ENCODE measurements around the gene BDKRB1.

Gene BDKRB1

DNA sequence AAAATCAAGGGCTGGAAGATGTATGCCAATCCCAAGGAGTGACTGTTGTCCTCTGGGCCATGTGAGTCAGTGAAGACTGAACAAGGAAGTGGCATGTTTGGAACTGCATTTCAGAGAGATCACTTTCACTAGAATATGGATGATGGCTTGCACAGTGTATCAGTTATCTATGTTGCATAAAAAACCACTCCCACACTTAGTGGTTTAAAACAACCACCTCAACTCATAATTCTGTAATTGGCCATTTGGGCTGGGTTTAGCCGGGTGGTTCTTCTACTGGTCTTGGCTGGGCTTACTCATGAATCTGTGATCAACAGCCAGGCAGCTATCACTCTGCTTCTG, 15.4 kb downstream of the BDKRB1 start:
- DNase-seq, result no peak
- no peaks in the 10 kb centered on the region for H3K36me3 ChIP-seq
- H3K27me3 ChIP-seq (ENCODE audit: insufficient read depth, low read depth, severe bottlenecking), result no peaks in the 10 kb centered on the region
- TF ChIP-seq, protein P1, sequence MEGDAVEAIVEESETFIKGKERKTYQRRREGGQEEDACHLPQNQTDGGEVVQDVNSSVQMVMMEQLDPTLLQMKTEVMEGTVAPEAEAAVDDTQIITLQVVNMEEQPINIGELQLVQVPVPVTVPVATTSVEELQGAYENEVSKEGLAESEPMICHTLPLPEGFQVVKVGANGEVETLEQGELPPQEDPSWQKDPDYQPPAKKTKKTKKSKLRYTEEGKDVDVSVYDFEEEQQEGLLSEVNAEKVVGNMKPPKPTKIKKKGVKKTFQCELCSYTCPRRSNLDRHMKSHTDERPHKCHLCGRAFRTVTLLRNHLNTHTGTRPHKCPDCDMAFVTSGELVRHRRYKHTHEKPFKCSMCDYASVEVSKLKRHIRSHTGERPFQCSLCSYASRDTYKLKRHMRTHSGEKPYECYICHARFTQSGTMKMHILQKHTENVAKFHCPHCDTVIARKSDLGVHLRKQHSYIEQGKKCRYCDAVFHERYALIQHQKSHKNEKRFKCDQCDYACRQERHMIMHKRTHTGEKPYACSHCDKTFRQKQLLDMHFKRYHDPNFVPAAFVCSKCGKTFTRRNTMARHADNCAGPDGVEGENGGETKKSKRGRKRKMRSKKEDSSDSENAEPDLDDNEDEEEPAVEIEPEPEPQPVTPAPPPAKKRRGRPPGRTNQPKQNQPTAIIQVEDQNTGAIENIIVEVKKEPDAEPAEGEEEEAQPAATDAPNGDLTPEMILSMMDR (IDR thresholded peaks at IDR 0.05; ENCODE audit: low read depth, low read length), result no peak
- H3K4me3 ChIP-seq (ENCODE audit: low read depth, low read length), result no peak overlapping the region
- H3K27ac ChIP-seq, result no peak overlapping the region
- peaks cover 11% of the 10 kb centered on the region for H3K9me3 ChIP-seq (ENCODE audit: severe bottlenecking)

DNA sequence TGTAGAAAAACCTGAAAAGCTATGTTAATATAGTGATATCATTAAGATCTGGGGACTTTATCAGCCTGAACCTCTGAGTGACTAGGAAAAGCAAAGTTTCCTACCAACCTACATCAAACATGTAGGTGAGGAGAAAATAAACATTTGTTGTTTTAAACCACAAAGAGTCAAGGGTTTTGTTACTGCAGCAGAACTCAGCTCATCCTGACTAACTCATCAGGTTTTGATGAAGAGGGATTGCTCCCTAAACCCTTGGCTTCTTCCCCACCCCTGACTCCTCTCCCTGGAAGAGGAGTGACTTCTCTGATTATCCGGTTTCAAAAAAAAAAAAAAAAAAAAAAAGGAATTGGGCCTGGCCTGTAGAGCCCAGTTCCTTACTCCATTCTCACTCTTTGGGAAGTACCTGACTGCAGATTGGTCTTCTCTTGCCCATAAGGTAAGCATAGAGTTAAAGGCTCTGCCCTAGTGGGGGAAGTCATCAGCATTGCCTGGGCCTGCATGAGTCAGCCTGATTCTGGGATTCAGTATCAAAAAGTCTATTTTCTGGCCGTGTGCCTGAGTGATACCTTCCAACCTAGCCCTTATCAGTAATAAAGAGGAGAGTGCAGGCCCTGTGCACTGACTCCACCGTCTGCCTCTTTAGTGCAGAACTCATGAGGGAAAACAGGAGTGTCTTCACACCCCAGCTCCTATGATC, 16.9 kb downstream of the BDKRB1 start:
- H3K4me3 ChIP-seq (ENCODE audit: low read depth, low read length), result no peak overlapping the region
- no peaks in the 10 kb centered on the region for H3K36me3 ChIP-seq
- H3K27ac ChIP-seq, result no peak overlapping the region
- H3K9me3 ChIP-seq (ENCODE audit: severe bottlenecking), result peaks cover 15% of the 10 kb centered on the region
- H3K27me3 ChIP-seq (ENCODE audit: insufficient read depth, low read depth, severe bottlenecking), result no peaks in the 10 kb centered on the region
- TF ChIP-seq, protein P1 (IDR thresholded peaks at IDR 0.05; ENCODE audit: low read depth, low read length), result no peak
- no peak for DNase-seq

DNA sequence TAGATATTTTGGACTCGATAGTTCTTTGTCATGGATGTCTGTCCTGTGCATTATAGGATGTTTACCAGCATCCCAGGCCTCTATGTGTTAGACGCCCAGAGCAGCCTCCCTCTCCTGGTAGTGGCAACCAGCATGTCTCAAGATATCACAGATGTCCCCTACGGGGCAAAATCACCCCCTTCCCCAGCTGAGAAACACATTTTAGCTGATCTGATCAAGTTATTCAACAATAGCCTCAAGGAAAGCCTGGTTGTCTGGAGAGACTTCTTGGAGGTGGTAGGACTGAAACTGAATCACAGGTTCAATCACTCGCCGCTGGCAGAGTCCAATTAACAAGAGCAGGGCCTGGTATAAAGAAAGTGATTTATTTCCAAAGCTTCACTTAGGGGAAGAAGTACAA, 17.6 kb downstream of the BDKRB1 start:
- H3K9me3 ChIP-seq (ENCODE audit: severe bottlenecking), result peaks cover 15% of the 10 kb centered on the region
- TF ChIP-seq, protein P1 (IDR thresholded peaks at IDR 0.05; ENCODE audit: low read depth, low read length), result no peak
- H3K27me3 ChIP-seq (ENCODE audit: insufficient read depth, low read depth, severe bottlenecking), result no peaks in the 10 kb centered on the region
- no peaks in the 10 kb centered on the region for H3K36me3 ChIP-seq
- H3K27ac ChIP-seq, result no peak overlapping the region
- no peak overlapping the region for H3K4me3 ChIP-seq (ENCODE audit: low read depth, low read length)
- no peak for DNase-seq

DNA sequence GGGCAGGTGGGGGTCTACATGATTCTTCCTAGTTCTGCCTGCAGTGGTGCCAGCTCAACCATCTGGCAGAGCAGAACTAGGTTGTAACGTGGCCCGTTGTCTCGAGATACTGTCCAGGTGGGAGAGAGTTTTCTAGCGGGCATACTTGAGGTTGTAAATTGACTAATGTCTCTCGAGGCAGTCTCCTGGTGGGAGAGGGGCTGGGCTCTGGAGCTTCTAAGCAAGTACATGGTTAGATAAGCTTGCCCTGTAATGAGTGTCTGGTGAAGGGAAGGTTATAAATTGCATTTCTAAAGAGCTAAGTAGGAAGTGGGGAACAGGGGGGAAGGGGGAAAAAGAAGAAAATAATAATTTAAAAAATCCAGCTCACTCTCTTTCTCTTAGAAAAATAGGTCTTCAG, 18.1 kb downstream of the BDKRB1 start:
- Histone ChIP-seq H3K27me3 (ENCODE audit: insufficient read depth, low read depth, severe bottlenecking) (no peaks in the 10 kb centered on the region), H3K9me3 (ENCODE audit: severe bottlenecking) (peaks cover 15% of the 10 kb centered on the region), H3K4me3 (ENCODE audit: low read depth, low read length) (no peak overlapping the region), H3K27ac (no peak overlapping the region), H3K36me3 (no peaks in the 10 kb centered on the region)
- TF ChIP-seq, protein P1 (IDR thresholded peaks at IDR 0.05; ENCODE audit: low read depth, low read length), result no peak
- no peak for DNase-seq

DNA sequence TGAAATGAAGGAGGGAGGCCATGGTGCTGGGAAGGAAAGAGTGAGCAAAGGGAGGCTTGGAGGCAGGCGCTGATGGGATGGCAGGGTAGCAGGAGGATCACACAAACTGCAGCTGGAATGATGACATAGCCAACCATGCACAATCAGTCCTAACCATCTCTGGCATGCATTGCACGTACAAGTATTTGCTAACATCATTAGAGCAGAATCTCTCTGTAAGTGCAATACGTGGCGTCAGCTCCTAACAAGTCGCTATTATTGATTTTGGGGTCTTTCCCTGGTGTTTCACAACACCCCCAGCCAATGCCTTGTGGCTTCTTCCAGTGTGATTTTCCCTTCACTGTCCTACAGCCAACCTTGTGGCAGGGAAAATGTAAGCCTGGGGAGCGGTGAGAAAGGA, 18.5 kb downstream of the BDKRB1 start:
- no peaks in the 10 kb centered on the region for H3K36me3 ChIP-seq
- H3K27me3 ChIP-seq (ENCODE audit: insufficient read depth, low read depth, severe bottlenecking), result no peaks in the 10 kb centered on the region
- DNase-seq, result no peak
- TF ChIP-seq, protein P1 (IDR thresholded peaks at IDR 0.05; ENCODE audit: low read depth, low read length), result no peak
- no peak overlapping the region for H3K4me3 ChIP-seq (ENCODE audit: low read depth, low read length)
- H3K27ac ChIP-seq, result no peak overlapping the region
- peaks cover 15% of the 10 kb centered on the region for H3K9me3 ChIP-seq (ENCODE audit: severe bottlenecking)
